MCF 10A (cell line): Measurements from ENCODE around the gene KLHL26. TPM values are rescaled to one million over a fixed set of nuclear protein-coding genes. Genes with fewer than 3 reads are reported as not detected.

Experiments used
- BruUV-seq: library from RNA; stranded (reverse); fragments of 400-500 nt; replicated peaks from 2 replicates; lab custom pipeline; 2021; lab: Mats Ljungman, UMichigan
- CTCF ChIA-PET: fragments of 300-600 bp; sonication (Branson Sonifier 250); formaldehyde crosslinking; extraction: SDS; loops from one replicate; lab custom pipeline; 2021; ENCODE audit warnings: antibody characterized with exemption, inconsistent platforms; lab: Yijun Ruan, JAX
- POLR2A ChIA-PET: fragments of 300-600, 350-650 bp; sonication (Branson Sonifier 250); formaldehyde crosslinking; extraction: SDS; loops from one replicate; lab custom pipeline; 2020; ENCODE audit warnings: antibody characterized with exemption, inconsistent platforms; lab: Yijun Ruan, JAX
- DNase-seq: peaks from one replicate; pipeline ENCODE4 v3.0.0-alpha.2; 2018; ENCODE audit not compliant: unreplicated experiment
- H3K27ac Mint-ChIP-seq: one replicate; pipeline ENCODE4 v1.8.0; 2022; ENCODE audit warnings: mild to moderate bottlenecking, low read depth, mixed read lengths; ENCODE audit not compliant: unreplicated experiment
- H3K27me3 Mint-ChIP-seq: one replicate; pipeline ENCODE4 v1.8.0; 2022; ENCODE audit warnings: mixed read lengths; ENCODE audit not compliant: insufficient read depth, unreplicated experiment
- H3K36me3 Mint-ChIP-seq: one replicate; pipeline ENCODE4 v1.8.0; 2022; ENCODE audit warnings: mild to moderate bottlenecking, moderate library complexity, mixed read lengths; ENCODE audit not compliant: insufficient read depth, unreplicated experiment
- H3K4me1 Mint-ChIP-seq: one replicate; pipeline ENCODE4 v1.8.0; 2022; ENCODE audit warnings: mixed read lengths; ENCODE audit not compliant: insufficient read depth, unreplicated experiment
- H3K4me3 Mint-ChIP-seq: one replicate; pipeline ENCODE4 v1.8.0; 2022; ENCODE audit warnings: mild to moderate bottlenecking, moderate library complexity, mixed read lengths; ENCODE audit not compliant: unreplicated experiment
- H3K9me3 Mint-ChIP-seq: one replicate; pipeline ENCODE4 v1.8.0; 2022; ENCODE audit warnings: mixed read lengths; ENCODE audit not compliant: unreplicated experiment
- CTCF ChIP-seq: fragments of 200-600 bp; IDR thresholded peaks from one replicate; pipeline ENCODE4 v1.8.0; 2022; ENCODE audit warnings: antibody characterized with exemption, mild to moderate bottlenecking; ENCODE audit not compliant: unreplicated experiment
- intact Hi-C: fragments of 100-400 bp; cut with micrococcal nuclease; formaldehyde crosslinking; loops from 2 replicates; pipeline ENCODE4 v1.14.1; 2022
- total RNA-seq: library from RNA; stranded (reverse); gene quantifications from 2 replicates; pipeline ENCODE4 v1.2.3, GENCODE V29; 2022

KLHL26 gene
- total RNA-seq, 1 experiment from 2014 or later = 6.6 TPM

GRCh38 chr19:18712981-18713380, 76.2 kb downstream of the KLHL26 start:
- POLR2A ChIA-PET = no interaction called here
- Mint-ChIP-seq H3K9me3 (no peaks in the 10 kb centered on the region), H3K36me3 (no peaks in the 10 kb centered on the region), H3K27ac (no peak overlapping the region), H3K4me3 (no peak overlapping the region), H3K27me3 (no peaks in the 10 kb centered on the region), H3K4me1 (no peaks in the 10 kb centered on the region)
- intact Hi-C loops = no loop called here
- CTCF ChIA-PET = interaction anchor here (0.6 kb wide), 1 partner anchor 23 kb away, joined by 3 read pairs; no protein-coding TSS in a partner anchor
- DNase-seq = no peak
- no peak for TF ChIP-seq CTCF
- BruUV-seq = no TSS peak

GRCh38 chr19:18713550-18714117, 76.8 kb downstream of the KLHL26 start:
- H3K36me3 Mint-ChIP-seq = no peaks in the 10 kb centered on the region
- no peak overlapping the region for H3K4me3 Mint-ChIP-seq
- no peaks in the 10 kb centered on the region for H3K9me3 Mint-ChIP-seq
- no peaks in the 10 kb centered on the region for H3K27me3 Mint-ChIP-seq
- TF ChIP-seq CTCF = no peak
- BruUV-seq = no TSS peak
- peaks cover 2% of the 10 kb centered on the region for H3K4me1 Mint-ChIP-seq
- H3K27ac Mint-ChIP-seq = no peak overlapping the region
- POLR2A ChIA-PET = no interaction called here
- CTCF ChIA-PET = interaction anchor here (0.6 to 1.0 kb wide), 3 partner anchors 12 to 1593 kb away, joined by 3 read pairs; no protein-coding TSS in a partner anchor
- no peak for DNase-seq
- intact Hi-C loops = no loop called here

- BruUV-seq = no TSS peak
- no peak for DNase-seq
- Mint-ChIP-seq H3K9me3 (no peaks in the 10 kb centered on the region), H3K4me1 (peaks cover 6% of the 10 kb centered on the region), H3K36me3 (no peaks in the 10 kb centered on the region), H3K4me3 (no peak overlapping the region), H3K27me3 (no peaks in the 10 kb centered on the region), H3K27ac (no peak overlapping the region)
- intact Hi-C loops = no loop called here
- POLR2A ChIA-PET = no interaction called here
- CTCF ChIA-PET = interaction anchor here (0.6 to 1.1 kb wide), 4 partner anchors 11 to 71 kb away, joined by 3 to 5 read pairs (median 4); no protein-coding TSS in a partner anchor
- no peak for TF ChIP-seq CTCF
These were observed 78.6 kb downstream of the KLHL26 start for GRCh38 chr19:18715416-18715815.

GRCh38 chr19:18716857-18717256, 80.0 kb downstream of the KLHL26 start:
- no peak overlapping the region for H3K4me3 Mint-ChIP-seq
- ChIA-PET POLR2A (interaction anchor here (1.0 kb wide), 1 partner anchor 45 kb away, joined by 3 read pairs; no protein-coding TSS in a partner anchor), CTCF (interaction anchor here (1.3 kb wide), 1 partner anchor 10 kb away, joined by 6 read pairs; no protein-coding TSS in a partner anchor)
- H3K36me3 Mint-ChIP-seq = peaks cover under 1% of the 10 kb centered on the region
- no TSS peak for BruUV-seq
- H3K9me3 Mint-ChIP-seq = no peaks in the 10 kb centered on the region
- no peak for DNase-seq
- no peaks in the 10 kb centered on the region for H3K27me3 Mint-ChIP-seq
- intact Hi-C loops = no loop called here
- no peak for TF ChIP-seq CTCF
- no peak overlapping the region for H3K27ac Mint-ChIP-seq
- H3K4me1 Mint-ChIP-seq = peaks cover 6% of the 10 kb centered on the region
